Neural cell (in vitro differentiated cells): ENCODE data around the gene DTX1.

Experiments used
- EP300 ChIP-seq: fragments of 450-650 bp; conservative IDR thresholded peaks from 2 replicates; pipeline ENCODE4 v1.6.1; 2014; ENCODE audit warnings: antibody characterized with exemption, mild to moderate bottlenecking, moderate library complexity; ENCODE audit not compliant: poor library complexity, severe bottlenecking
- EZH2 ChIP-seq: fragments of 200-600, 300-800 bp; shearing (Covaris generic), sonication (generic); IDR thresholded peaks from 2 replicates; pipeline ENCODE4 v1.6.1; 2014; ENCODE audit warnings: antibody characterized with exemption, low read length, borderline replicate concordance, mild to moderate bottlenecking; ENCODE audit not compliant: insufficient read depth, poor library complexity, severe bottlenecking
- MXI1 ChIP-seq: fragments of 450-650 bp; conservative IDR thresholded peaks from 2 replicates; pipeline ENCODE4 v1.6.1; 2014; ENCODE audit warnings: antibody characterized with exemption, mild to moderate bottlenecking; ENCODE audit not compliant: poor library complexity, severe bottlenecking
- POLR2AphosphoS5 ChIP-seq: IDR thresholded peaks from 2 replicates; pipeline ENCODE4 v1.6.1; 2012
- RAD21 ChIP-seq: fragments of 450-650 bp; conservative IDR thresholded peaks from 2 replicates; pipeline ENCODE4 v1.6.1; 2014; ENCODE audit warnings: antibody characterized with exemption, mild to moderate bottlenecking, moderate library complexity
- SMC3 ChIP-seq: fragments of 450-650 bp; conservative IDR thresholded peaks from 2 replicates; pipeline ENCODE4 v1.6.1; 2014; ENCODE audit warnings: antibody characterized with exemption, mild to moderate bottlenecking, moderate library complexity; ENCODE audit not compliant: poor library complexity
- TAF1 ChIP-seq: IDR thresholded peaks from 2 replicates; pipeline ENCODE4 v1.6.1; 2012; ENCODE audit warnings: low read depth
- TF ChIP-seq, protein P1 (sequence below): fragments of 450-650 bp; IDR thresholded peaks from 2 replicates; pipeline ENCODE4 v1.5.1; 2014; ENCODE audit warnings: antibody characterized with exemption, mild to moderate bottlenecking, moderate library complexity; ENCODE audit not compliant: poor library complexity, severe bottlenecking
- TF ChIP-seq, protein P2 (sequence below): IDR thresholded peaks from 2 replicates; pipeline ENCODE4 v1.6.1; 2012; ENCODE audit warnings: borderline replicate concordance

DNA sequence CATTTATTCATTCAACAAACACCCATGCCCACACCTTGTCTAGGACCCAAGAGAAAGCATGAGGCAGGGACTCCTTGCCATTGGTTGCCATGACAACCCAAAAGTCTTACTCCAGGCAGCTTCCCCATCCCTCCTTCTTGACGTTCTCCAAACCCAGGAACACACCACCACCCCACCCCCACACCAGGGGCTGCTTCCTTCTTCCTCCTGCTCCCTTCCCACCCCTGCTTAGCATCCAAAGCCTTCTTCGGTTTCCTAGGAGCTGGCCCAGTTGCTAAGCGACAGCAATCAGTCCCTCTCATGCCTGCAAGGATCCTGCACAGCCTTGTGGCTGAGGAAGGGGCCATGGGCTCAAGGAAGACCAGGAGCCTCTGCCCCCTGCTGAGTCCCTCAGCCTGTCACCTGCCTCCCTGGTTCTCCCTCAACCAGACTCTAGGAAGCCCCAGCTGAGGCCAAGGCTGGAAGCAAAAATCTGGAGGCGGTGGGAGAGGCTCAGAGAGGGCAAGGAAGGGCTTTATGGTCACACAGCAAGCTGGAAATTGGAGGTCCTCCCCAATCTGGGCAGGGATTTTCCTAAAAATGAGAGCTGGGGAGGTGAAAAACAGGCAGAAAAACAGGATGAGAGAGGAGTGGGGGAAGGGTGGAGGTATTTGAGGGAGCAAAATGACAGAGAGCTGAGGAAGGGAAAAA is 63.6 kb downstream of the DTX1 start:
- TF ChIP-seq MXI1: peak; percentile 59
- peak; percentile 25 for TF ChIP-seq POLR2AphosphoS5
- TF ChIP-seq EZH2: no peak
- TF ChIP-seq RAD21: peak; percentile 51
- TF ChIP-seq, protein P1, sequence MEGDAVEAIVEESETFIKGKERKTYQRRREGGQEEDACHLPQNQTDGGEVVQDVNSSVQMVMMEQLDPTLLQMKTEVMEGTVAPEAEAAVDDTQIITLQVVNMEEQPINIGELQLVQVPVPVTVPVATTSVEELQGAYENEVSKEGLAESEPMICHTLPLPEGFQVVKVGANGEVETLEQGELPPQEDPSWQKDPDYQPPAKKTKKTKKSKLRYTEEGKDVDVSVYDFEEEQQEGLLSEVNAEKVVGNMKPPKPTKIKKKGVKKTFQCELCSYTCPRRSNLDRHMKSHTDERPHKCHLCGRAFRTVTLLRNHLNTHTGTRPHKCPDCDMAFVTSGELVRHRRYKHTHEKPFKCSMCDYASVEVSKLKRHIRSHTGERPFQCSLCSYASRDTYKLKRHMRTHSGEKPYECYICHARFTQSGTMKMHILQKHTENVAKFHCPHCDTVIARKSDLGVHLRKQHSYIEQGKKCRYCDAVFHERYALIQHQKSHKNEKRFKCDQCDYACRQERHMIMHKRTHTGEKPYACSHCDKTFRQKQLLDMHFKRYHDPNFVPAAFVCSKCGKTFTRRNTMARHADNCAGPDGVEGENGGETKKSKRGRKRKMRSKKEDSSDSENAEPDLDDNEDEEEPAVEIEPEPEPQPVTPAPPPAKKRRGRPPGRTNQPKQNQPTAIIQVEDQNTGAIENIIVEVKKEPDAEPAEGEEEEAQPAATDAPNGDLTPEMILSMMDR: no peak
- no peak for TF ChIP-seq TAF1
- TF ChIP-seq EP300: peak; percentile 61
- TF ChIP-seq SMC3: peak; percentile 48
- TF ChIP-seq, protein P2, sequence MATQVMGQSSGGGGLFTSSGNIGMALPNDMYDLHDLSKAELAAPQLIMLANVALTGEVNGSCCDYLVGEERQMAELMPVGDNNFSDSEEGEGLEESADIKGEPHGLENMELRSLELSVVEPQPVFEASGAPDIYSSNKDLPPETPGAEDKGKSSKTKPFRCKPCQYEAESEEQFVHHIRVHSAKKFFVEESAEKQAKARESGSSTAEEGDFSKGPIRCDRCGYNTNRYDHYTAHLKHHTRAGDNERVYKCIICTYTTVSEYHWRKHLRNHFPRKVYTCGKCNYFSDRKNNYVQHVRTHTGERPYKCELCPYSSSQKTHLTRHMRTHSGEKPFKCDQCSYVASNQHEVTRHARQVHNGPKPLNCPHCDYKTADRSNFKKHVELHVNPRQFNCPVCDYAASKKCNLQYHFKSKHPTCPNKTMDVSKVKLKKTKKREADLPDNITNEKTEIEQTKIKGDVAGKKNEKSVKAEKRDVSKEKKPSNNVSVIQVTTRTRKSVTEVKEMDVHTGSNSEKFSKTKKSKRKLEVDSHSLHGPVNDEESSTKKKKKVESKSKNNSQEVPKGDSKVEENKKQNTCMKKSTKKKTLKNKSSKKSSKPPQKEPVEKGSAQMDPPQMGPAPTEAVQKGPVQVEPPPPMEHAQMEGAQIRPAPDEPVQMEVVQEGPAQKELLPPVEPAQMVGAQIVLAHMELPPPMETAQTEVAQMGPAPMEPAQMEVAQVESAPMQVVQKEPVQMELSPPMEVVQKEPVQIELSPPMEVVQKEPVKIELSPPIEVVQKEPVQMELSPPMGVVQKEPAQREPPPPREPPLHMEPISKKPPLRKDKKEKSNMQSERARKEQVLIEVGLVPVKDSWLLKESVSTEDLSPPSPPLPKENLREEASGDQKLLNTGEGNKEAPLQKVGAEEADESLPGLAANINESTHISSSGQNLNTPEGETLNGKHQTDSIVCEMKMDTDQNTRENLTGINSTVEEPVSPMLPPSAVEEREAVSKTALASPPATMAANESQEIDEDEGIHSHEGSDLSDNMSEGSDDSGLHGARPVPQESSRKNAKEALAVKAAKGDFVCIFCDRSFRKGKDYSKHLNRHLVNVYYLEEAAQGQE: peak; percentile 89
